ENCODE results near the gene AVPR2.

AVPR2 gene

DNA sequence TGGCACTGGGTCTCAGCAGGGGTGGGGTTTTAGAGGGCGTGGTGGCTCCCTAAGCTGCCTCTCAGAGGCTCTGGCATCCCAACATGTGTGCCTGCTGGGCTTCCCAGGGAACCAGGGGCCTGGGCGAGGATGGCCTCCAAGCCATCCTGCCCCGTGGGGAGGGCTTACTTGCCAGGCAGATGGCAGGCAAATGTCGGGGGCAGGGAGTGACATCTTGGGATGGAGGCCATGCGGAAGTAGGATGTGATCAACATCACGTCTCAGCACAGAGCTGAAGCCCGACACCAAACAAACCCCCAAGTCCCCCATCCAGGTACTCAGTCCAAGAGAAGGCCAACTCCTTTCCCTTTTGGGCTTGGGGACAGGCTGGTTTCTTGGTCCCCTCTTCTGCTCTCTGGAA lies 23.2 kb upstream of the AVPR2 start (continued):
- TF ChIP-seq, protein P1, sequence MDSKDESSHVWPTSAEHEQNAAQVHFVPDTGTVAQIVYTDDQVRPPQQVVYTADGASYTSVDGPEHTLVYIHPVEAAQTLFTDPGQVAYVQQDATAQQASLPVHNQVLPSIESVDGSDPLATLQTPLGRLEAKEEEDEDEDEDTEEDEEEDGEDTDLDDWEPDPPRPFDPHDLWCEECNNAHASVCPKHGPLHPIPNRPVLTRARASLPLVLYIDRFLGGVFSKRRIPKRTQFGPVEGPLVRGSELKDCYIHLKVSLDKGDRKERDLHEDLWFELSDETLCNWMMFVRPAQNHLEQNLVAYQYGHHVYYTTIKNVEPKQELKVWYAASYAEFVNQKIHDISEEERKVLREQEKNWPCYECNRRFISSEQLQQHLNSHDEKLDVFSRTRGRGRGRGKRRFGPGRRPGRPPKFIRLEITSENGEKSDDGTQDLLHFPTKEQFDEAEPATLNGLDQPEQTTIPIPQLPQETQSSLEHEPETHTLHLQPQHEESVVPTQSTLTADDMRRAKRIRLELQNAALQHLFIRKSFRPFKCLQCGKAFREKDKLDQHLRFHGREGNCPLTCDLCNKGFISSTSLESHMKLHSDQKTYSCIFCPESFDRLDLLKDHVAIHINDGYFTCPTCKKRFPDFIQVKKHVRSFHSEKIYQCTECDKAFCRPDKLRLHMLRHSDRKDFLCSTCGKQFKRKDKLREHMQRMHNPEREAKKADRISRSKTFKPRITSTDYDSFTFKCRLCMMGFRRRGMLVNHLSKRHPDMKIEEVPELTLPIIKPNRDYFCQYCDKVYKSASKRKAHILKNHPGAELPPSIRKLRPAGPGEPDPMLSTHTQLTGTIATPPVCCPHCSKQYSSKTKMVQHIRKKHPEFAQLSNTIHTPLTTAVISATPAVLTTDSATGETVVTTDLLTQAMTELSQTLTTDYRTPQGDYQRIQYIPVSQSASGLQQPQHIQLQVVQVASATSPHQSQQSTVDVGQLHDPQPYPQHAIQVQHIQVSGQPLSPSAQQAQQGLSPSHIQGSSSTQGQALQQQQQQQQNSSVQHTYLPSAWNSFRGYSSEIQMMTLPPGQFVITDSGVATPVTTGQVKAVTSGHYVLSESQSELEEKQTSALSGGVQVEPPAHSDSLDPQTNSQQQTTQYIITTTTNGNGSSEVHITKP (tag by site-specific recombination; IDR thresholded peaks at IDR 0.05) = no peak
- no peak for TF ChIP-seq YY1 (tag by site-specific recombination; IDR thresholded peaks at IDR 0.05)
- TF ChIP-seq ZNF2 (tag by site-specific recombination; IDR thresholded peaks at IDR 0.05) = no peak

DNA sequence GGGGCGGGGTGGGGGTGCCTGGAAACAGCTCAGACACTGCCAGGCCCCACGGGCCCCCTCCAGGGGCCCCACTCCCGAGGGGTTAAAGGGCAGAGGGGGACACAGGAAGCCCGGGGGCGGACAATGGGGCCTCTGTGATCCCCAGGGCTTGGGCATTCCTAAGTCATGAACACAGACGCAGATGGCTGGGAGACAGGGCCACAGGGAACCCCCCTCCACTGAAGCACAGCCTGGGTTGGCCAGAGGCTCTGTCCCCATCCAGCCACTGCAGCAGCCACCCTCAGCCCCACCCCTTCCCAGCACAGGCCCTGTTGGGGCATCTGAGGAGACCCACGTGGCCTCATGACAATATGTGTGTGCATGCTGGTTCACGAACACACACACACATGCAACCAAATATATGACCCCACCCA lies 22.4 kb upstream of the AVPR2 start:
- H3K4me3 ChIP-seq (ENCODE audit: low read depth, low read length) = no peak overlapping the region
- POLR2A ChIA-PET = no interaction called here
- H3K27ac ChIP-seq (ENCODE audit: extremely low read depth, low read depth, low read length) = no peak overlapping the region
- H3K9me3 ChIP-seq (ENCODE audit: control insufficient read depth, insufficient read depth, low read depth, low read length) = no peaks in the 10 kb centered on the region
- no peaks in the 10 kb centered on the region for H3K36me3 ChIP-seq (ENCODE audit: control insufficient read depth in 2 of 2, insufficient read depth in 1 of 2, low read length in 2 of 2)
- no peak for TF ChIP-seq GLI4 (tag by site-specific recombination; IDR thresholded peaks at IDR 0.05)
- TF ChIP-seq ZNF561 (tag by site-specific recombination; IDR thresholded peaks at IDR 0.05; ENCODE audit: borderline replicate concordance) = no peak
- TF ChIP-seq ZNF423 (tag by site-specific recombination; IDR thresholded peaks at IDR 0.05) = no peak
- TF ChIP-seq ZBTB48 (tag by site-specific recombination; IDR thresholded peaks at IDR 0.05) = no peak
- no peak for TF ChIP-seq ZBTB21 (tag by site-specific recombination; IDR thresholded peaks at IDR 0.05)
- TF ChIP-seq, protein P2, sequence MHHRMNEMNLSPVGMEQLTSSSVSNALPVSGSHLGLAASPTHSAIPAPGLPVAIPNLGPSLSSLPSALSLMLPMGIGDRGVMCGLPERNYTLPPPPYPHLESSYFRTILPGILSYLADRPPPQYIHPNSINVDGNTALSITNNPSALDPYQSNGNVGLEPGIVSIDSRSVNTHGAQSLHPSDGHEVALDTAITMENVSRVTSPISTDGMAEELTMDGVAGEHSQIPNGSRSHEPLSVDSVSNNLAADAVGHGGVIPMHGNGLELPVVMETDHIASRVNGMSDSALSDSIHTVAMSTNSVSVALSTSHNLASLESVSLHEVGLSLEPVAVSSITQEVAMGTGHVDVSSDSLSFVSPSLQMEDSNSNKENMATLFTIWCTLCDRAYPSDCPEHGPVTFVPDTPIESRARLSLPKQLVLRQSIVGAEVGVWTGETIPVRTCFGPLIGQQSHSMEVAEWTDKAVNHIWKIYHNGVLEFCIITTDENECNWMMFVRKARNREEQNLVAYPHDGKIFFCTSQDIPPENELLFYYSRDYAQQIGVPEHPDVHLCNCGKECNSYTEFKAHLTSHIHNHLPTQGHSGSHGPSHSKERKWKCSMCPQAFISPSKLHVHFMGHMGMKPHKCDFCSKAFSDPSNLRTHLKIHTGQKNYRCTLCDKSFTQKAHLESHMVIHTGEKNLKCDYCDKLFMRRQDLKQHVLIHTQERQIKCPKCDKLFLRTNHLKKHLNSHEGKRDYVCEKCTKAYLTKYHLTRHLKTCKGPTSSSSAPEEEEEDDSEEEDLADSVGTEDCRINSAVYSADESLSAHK (tag by site-specific recombination; IDR thresholded peaks at IDR 0.05) = peak; percentile 67
- H3K4me1 ChIP-seq (ENCODE audit: control insufficient read depth, insufficient read depth, low read length) = no peaks in the 10 kb centered on the region
- CTCF ChIA-PET = interaction anchor here (0.6 kb wide), 1 partner anchor 42 kb away, joined by 5 read pairs; no protein-coding TSS in a partner anchor

DNA sequence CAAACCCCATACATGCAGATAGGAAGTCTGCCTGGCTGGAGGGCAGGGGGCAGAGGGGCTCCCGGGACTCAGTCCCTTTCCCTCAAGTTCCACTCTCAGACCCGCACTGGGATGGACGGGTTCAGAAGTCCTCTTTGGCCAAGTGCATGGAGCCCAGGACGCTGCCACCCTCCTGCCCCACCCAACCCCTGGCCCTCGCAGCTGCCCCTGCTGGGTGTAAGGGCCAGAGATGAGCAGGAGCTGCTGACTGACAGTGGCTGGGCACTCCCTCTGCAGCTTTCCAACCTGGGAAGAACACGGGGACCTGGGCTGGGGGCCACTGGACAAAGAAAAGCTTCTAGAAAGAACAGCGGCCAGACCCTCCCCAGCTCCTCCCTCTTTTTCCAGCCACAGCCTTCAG lies 21.9 kb upstream of the AVPR2 start:
- Histone ChIP-seq H3K4me1 (ENCODE audit: control insufficient read depth, insufficient read depth, low read length) (no peaks in the 10 kb centered on the region), H3K36me3 (ENCODE audit: control insufficient read depth in 2 of 2, insufficient read depth in 1 of 2, low read length in 2 of 2) (no peaks in the 10 kb centered on the region), H3K9me3 (ENCODE audit: control insufficient read depth, insufficient read depth, low read depth, low read length) (no peaks in the 10 kb centered on the region), H3K4me3 (ENCODE audit: low read depth, low read length) (no peak overlapping the region), H3K27ac (ENCODE audit: extremely low read depth, low read depth, low read length) (no peak overlapping the region)
- TF ChIP-seq ZNF514 (tag by site-specific recombination; IDR thresholded peaks at IDR 0.05) (no peak), KLF1 (tag by site-specific recombination; IDR thresholded peaks at IDR 0.05) (0 out of 2 replicates have a peak, but pooled peaks have one; percentile 20)
- ChIA-PET POLR2A (no interaction called here), CTCF (interaction anchor here (0.6 kb wide), 2 partner anchors 41 to 252 kb away, joined by 5 read pairs; no protein-coding TSS in a partner anchor)

DNA sequence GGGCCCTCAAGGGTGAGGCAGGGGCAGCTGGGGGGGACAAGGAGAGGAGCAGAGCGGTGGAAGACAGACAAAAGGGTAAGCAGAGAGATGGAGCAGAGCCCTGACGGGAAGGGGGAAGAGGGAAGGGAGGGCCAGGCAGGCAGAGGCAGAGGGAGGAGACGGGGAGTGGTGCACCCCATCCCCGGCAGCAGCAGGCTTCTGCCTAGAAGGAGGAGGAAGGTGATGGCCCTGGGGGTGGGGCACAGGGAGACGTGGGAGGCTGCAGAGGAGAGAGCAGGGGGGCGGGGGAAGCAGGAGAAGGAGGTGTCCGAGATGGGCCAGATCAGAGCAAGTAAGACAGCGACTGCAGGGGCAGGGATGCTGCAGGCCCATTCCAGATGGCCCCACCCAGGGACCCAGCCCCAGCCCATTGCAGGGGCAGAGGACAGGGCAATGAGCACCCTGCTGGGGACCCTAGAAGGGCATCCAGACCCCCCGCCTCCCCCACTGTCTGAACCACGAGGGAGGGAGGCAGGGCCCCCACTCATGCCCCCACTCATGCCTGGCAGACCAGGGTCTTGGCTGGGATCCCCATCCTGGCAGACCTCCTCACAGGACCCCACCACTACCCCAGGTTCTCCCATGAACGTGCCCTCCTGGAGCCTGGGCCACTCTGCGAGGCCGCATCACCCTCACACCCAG lies 21.2 kb upstream of the AVPR2 start:
- Histone ChIP-seq H3K9me3 (ENCODE audit: control insufficient read depth, insufficient read depth, low read depth, low read length) (no peaks in the 10 kb centered on the region), H3K4me3 (ENCODE audit: low read depth, low read length) (no peak overlapping the region), H3K36me3 (ENCODE audit: control insufficient read depth in 2 of 2, insufficient read depth in 1 of 2, low read length in 2 of 2) (no peaks in the 10 kb centered on the region), H3K27ac (ENCODE audit: extremely low read depth, low read depth, low read length) (no peak overlapping the region), H3K4me1 (ENCODE audit: control insufficient read depth, insufficient read depth, low read length) (no peaks in the 10 kb centered on the region)
- ChIA-PET CTCF (interaction anchor here (0.6 kb wide), 2 partner anchors 68 to 253 kb away, joined by 3 to 5 read pairs; no protein-coding TSS in a partner anchor), POLR2A (no interaction called here)
- peak; percentile 63; the same call in 1 of the 2 replicates for TF ChIP-seq GLIS2 (tag by site-specific recombination; IDR thresholded peaks at IDR 0.05)
- TF ChIP-seq, protein P3, sequence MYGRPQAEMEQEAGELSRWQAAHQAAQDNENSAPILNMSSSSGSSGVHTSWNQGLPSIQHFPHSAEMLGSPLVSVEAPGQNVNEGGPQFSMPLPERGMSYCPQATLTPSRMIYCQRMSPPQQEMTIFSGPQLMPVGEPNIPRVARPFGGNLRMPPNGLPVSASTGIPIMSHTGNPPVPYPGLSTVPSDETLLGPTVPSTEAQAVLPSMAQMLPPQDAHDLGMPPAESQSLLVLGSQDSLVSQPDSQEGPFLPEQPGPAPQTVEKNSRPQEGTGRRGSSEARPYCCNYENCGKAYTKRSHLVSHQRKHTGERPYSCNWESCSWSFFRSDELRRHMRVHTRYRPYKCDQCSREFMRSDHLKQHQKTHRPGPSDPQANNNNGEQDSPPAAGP (tag by site-specific recombination; IDR thresholded peaks at IDR 0.05) = 0 out of 2 replicates have a peak, but pooled peaks have one; percentile 65
- TF ChIP-seq BCL11A (tag by site-specific recombination; IDR thresholded peaks at IDR 0.05; ENCODE audit: low read depth) = no peak
- TF ChIP-seq, protein P4, sequence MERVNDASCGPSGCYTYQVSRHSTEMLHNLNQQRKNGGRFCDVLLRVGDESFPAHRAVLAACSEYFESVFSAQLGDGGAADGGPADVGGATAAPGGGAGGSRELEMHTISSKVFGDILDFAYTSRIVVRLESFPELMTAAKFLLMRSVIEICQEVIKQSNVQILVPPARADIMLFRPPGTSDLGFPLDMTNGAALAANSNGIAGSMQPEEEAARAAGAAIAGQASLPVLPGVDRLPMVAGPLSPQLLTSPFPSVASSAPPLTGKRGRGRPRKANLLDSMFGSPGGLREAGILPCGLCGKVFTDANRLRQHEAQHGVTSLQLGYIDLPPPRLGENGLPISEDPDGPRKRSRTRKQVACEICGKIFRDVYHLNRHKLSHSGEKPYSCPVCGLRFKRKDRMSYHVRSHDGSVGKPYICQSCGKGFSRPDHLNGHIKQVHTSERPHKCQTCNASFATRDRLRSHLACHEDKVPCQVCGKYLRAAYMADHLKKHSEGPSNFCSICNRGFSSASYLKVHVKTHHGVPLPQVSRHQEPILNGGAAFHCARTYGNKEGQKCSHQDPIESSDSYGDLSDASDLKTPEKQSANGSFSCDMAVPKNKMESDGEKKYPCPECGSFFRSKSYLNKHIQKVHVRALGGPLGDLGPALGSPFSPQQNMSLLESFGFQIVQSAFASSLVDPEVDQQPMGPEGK (tag by site-specific recombination; IDR thresholded peaks at IDR 0.05) = no peak
- TF ChIP-seq ZNF623 (tag by site-specific recombination; IDR thresholded peaks at IDR 0.05) = no peak
- peak; percentile 62 for TF ChIP-seq EGR2 (tag by site-specific recombination; IDR thresholded peaks at IDR 0.05; ENCODE audit: low read depth)
- peak; percentile 82 for TF ChIP-seq KLF1 (tag by site-specific recombination; IDR thresholded peaks at IDR 0.05)
- 0 out of 2 replicates have a peak, but pooled peaks have one; percentile 20 for TF ChIP-seq WT1 (tag by site-specific recombination; IDR thresholded peaks at IDR 0.05)
- TF ChIP-seq SCRT1 (tag by site-specific recombination; IDR thresholded peaks at IDR 0.05; ENCODE audit: borderline replicate concordance) = no peak
- no peak for TF ChIP-seq ZNF202 (tag by site-specific recombination; IDR thresholded peaks at IDR 0.05; ENCODE audit: borderline replicate concordance)
- no peak for TF ChIP-seq ZNF843 (tag by site-specific recombination; IDR thresholded peaks at IDR 0.05)
